Kasumi-1 (cell line): ENCODE results near the gene ATG7.

Experiments used
- DNase-seq, 2 experiments: peaks; one replicate each; lab custom pipeline; 2025; lab: John Stamatoyannopoulos, UW

ATG7 gene

DNA sequence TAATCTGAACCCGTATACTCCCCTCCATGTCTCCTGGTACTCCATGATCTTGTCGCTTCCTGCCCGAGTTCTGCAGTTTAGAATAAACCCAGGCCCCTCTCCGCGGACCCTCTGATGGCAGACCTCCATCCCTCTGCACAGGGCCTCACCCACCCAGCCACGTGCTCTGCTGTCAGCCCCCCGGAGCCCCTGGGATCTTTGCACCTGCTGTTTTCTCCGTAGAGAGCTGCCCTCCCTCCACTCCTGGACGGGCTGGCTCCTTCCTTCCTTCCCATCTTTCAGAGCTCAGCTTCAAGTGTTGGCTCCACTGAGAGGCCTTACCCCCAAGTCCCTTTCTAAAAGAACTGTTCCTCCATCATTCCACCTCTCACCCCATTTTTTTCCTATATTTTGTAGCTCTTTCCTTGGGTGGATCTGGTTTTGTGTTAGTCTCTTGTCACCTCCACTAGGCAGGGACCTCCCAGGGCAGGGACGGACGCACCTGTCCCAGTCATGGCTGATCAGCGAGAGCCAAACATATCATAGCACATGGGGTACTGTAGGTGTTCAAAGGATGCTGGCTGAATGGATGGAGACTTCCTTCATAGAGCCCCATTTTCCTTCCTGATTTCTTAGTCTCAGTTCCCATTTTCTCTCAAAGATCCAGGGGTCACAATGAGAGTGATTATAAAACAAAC is 264.9 kb downstream of the ATG7 start:
- DNase-seq, result no peak

DNA sequence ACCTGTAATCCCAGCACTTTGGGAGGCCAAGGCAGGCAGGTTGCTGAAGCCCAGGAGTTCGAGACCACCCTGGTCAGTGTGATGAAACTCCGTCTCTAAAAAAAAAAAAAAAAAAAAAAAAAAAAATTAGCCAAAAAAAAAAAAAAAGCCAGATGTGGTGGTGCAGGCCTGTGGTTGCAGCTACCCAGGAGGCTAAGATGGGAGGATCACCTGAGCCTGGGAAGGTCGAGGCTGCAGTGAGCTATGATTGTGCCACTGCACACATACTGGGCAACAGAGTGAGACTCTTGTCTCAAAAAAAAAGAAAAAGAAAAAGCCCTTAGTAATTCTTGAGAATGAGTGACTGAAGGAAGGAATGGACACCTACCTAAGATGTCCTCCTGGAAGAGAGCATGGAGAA is 266.4 kb downstream of the ATG7 start:
- DNase-seq, result no peak

DNA sequence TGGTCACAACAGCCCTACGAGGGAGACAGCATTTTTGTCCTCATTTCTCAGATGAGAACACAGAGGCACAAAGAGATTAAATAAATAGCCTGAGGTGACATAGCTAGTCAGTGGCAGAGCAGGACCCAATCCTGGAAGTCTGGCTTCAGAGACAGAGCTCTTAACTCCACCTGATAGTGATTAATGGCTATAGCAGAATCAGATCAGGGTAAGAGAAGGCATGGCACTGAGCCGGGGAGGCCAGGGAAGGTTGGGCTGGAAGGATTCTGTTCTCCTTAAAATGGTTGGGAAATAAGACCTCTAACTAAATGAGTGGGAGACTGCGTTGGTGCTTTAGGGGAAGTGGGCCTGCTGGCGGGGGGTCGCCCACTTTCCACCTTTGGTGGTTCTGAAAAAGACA is 267.0 kb downstream of the ATG7 start:
- no peak for DNase-seq

DNA sequence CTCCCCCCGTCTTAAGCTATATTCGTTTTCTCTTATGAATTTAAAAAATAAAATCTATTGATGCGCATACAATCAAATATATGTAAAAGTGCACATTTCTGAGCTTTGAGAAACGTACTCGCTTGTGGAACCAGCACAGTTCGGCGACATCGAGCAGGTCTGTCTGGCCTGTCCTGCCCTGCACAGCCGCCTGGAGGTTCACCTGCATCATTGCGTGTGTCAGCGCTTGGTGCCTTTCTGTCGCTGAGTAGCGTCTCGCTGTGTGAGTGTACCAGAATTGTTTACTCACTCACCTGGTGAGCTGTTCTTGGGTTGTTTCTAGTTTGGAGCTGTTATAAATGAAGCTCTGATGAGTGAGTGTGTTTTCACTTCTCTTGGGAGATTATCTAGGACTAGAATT is 267.5 kb downstream of the ATG7 start:
- no peak for DNase-seq

DNA sequence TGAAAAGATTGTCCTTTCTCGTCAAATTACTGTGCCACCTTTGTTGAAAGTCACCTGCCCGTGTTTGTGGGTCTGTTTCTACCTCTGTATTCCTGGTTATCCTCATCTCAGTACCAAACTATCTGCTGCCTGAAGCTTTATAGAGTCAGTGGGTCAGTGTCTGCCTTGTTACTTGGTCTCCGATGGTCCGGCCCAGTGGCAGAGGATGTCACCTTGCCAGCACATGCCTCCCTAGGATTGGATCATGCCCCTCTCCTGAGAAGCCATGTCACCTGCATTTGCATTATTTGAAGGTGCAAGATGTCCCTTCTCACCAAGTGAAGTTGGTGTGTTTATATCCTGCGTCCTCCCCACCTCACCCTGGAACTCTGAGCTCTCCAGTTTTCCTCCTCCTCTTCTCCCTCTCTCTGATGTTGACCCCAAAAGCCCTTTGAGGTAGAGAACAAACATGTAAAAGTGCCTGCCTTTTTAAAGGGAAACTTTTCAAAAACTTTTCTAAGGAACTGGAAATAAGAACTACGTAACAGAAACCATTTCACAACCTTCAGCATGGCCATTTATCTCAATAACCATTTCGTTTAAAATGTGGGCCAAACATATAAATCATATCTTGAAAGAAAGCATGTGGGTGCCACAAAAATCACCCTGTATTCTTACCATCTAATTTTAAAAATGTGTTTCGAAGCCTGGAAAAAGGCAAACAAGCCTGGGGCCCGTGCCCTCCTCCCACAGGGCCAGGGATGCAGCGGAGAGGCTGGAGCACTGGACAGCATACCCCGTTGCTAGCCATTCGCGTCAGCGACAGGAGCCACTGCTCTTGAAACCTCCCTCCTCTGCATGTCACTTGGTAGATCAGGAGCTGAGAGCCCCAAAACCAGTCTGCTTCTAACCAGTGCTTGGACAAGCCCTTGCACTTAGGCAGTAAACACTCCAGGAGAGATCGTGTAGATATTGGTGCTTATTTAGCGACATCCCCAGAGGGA is 269.4 kb downstream of the ATG7 start:
- no peak for DNase-seq

DNA sequence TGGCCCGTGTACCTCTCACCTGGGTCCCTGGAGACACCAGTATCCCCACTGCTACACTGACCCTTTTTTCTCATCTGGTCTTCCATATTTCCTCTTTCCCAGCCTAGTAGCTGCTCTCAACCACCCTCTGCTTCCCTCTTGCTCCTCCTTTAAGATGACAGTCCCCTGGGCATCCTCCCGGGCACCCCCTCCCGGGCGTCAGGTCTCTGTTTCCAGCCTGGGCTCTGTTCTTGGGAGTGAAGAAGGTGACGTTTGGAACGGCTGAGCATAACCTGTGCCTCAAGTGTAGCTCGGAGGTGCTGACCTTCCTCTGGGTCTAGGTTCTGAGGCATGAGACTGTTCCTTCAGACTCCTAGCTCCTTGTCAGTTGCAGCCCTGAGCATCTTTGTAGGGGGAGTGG is 270.4 kb downstream of the ATG7 start:
- DNase-seq, result no peak

DNA sequence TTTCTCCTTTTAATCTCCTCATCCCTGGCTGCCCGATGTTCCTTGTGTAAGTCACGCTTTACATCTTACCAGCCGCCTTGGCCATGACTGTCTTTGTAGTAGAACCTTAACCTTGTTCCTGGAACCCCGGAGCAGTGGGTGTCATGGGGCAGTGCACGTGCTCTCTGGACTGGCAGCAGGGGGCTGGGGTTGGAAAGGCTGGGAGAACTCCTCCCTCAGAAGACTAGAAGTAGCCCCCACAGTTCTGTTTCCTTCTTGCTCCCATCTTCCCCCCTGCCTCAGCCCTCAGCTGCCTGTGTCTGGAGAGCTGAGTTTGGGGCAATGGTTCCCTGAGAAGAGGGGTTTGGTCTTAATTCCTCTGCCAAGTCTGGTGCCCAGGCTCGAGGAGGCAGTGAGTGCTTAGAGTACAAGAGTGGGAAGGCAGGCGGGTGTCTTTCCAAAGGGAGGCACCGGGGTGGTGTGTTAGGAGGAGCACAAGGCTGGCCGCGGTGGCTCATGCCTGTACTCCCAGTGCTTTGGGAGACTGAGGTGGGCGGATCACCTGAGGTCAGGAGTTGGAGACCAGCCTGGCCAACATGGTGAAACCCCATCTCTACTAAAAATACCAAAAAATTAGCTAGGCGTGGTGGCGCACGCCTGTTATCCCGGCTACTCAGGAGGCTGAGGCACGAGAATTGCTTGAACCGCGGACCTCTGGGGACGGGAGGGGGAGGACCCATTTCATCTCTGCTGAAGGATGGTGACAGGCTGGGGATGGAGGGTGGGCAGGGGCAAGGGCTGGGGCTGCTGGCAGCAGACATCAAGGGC is 271.1 kb downstream of the ATG7 start:
- DNase-seq, result no peak

DNA sequence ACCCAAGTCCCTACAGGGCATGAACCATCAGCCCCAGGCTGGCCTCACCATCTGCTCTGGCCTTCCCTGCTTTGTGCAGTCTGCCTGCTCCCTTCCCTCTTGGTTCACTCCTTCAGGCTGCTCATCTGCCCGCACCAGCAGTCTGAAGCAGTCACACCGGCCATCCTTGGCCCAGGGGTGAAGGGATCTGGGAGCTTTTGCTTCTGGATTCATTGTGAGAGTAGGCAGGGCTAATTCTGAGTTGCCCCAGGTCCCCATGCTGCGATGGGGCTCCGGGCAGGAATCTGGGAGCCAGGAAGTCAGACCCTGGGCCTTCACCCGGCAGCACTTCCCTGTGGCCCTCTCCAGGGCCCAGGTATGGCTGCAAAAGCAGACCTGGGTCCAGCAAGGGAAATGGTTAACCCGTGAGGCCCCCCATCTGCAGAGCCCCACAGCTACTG is 271.8 kb downstream of the ATG7 start:
- no peak for DNase-seq

DNA sequence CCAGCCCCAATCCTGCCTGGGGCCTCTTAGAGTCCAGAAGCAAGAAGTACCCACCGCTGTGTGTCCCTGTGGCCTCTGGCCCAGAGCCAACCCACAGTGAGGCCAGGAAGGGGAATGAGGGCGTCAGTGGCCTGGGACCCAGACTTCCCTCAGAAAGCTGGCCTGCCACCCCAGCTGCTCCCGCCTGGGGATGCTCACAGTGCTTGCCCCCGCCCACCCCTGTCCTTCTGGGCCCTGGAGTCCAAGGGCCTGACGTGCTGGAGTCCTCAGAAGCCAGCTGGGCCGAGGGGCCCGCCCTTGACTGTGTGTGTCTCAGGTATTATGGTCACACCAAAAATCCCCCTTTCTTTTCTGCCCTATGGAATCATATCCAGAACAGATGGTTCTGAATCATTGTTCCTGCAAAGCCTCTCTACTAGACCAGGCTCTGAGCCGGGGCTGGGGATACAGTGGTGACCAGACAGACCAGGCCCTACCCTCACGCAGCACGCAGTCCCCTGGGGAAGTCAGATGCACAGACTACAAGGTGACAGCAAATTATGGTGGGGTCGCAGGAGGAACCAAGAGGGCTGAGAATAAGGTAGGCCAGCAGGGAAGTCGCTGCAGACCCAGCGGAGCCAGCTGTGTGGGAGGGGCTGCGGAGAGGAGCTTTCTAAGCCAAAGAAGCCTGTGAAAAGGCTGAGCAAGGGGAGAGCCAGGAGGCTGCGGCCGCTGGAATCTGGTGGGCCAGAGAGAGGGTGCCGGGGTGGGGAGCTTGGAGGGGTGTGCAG is 272.4 kb downstream of the ATG7 start:
- no peak for DNase-seq

DNA sequence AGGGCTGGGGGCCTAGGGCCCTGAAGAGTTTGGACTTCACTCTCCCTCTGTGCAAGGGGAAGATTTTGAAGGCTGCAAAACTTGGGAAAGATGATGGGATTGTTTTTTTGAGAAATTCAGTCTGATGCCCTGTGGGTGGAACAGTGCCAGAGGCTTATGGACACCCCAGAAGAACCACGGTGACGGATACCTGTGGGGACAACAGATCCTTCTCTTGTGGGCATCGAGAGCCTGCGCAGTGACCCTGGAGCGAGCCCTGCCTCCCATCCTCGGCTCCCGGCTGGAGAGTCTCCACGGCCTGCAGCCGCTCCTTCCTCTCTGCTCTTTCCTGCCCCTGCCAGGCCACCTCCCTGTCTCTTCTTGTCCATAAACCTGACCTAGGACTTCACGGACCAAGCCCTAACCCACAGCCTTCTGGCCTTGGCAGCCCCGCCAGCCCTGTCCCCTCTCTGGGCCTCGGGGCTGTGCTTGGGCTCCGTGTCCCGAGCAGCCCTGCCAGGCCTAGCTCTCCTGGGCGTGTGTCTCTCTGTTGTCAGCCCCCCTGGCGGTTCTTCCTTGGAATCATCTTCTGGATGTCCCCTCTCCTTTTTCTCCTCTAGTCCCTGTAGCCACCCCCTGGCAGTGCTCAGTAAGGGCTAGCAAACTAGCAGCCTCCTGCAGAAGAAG is 273.1 kb downstream of the ATG7 start:
- no peak for DNase-seq

DNA sequence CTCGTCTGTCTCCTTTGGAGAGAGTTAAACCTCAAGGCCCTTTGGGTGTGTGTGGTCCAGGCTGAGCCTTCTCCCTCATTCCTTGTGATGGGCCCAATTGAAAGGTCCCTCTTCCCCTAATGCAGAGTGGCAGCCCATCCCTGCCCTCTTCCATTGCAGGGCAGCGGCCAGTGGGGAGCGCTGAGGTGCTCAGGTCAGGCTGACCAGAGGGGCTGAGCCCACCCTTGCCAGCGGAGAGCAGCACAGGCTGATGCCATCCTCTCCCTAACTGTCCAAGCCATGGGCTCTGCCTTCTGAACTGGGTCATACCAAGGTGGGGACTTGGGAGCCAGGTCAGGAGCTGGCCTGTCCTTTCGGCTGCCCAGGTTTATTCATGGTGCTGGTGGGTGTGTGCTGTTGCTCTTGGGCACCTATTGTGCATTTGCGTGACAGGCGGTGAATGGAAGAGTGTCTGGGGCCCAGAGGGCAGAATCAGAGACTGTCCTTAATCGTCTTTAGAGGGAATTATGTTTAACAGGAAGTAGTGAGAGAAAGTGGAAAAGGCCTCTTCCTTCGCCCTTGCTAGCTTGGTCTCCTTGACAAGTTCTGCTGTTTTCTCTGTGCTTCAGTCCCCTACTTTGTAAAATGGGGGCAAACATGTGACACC is 274.6 kb downstream of the ATG7 start:
- no peak for DNase-seq

DNA sequence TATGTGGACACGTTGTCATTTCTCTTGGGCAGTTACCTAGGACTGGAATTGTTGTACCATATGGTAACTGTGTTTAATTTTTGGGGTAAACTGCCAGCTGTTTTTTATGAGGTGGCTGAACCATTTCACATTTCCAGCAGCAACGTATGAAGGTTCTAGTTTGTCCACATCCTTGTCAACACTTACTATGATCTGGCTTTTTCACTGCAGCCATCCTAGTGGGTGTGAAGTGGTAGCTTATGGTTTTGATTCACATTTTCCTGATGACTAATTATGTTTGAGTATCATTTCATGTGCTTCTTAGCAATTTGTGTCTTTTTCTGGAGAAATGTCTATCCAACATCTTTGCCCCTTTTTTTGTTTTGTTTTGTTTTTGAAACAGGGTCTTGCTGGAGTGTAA is 275.3 kb downstream of the ATG7 start:
- no peak for DNase-seq

DNA sequence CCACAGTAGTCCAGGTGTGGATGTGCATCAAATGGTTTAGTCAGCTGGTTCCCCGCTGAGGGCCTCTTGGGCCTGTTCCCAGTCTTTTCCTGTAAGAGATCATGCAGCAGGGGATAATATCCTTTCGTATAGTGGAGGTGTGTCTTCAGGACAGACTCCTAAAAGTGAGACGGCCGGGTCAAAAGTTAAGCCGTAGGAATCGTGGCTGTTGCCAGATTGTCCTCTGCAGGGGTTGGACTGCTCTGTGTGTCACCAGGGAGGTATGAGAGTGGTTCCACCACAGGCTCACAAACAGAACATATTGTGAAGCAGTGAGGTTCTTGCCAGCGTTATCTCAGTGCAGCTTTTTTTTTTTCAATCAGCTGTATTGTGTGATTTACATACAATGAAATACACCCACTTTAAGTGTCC is 276.5 kb downstream of the ATG7 start:
- DNase-seq, result no peak

DNA sequence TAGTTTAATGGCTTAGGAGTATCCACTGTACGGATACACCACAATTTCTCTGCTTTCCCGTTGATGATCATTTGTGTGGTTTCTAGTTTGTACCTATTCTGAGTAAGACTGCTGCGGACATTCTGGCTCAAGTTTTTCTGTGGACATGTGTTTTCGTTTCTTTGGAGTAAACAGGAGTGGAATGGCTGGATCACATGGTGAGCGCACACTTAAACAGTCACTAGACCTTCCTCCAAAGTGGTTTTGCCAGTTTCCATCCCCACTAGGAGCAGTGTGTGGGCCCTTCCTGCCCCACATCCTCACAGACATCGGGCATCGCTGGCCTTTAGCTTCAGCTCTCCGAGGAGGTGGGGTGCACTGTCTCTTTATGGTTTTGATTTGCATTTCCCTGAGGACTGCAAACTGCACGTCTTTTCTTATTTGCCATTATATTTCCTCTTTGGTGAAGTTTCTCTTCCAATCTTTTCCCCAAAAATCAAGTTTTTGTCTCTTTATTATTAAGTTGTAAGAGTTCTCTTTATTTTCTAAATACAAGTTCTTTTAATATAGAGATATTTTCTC is 277.5 kb downstream of the ATG7 start:
- no peak for DNase-seq

DNA sequence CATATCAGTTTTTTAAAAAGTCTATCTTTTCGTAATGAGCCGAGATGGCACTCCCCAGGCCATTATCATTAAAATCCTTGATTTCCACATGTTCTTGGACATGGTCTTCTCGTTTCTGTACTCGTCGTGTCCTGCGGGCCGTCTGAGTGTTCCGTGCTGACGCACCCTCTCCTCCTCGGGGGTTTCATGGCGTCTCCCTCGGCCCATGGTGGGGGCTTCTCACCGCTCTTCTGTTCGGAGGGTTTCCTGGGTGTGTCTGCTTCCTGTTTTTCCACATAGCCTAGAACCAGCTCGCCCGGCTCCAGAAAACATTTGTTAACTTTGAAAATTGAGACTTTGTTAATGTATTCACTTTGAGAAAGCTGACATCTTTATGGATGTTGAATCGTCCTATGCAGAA is 278.8 kb downstream of the ATG7 start:
- no peak for DNase-seq

DNA sequence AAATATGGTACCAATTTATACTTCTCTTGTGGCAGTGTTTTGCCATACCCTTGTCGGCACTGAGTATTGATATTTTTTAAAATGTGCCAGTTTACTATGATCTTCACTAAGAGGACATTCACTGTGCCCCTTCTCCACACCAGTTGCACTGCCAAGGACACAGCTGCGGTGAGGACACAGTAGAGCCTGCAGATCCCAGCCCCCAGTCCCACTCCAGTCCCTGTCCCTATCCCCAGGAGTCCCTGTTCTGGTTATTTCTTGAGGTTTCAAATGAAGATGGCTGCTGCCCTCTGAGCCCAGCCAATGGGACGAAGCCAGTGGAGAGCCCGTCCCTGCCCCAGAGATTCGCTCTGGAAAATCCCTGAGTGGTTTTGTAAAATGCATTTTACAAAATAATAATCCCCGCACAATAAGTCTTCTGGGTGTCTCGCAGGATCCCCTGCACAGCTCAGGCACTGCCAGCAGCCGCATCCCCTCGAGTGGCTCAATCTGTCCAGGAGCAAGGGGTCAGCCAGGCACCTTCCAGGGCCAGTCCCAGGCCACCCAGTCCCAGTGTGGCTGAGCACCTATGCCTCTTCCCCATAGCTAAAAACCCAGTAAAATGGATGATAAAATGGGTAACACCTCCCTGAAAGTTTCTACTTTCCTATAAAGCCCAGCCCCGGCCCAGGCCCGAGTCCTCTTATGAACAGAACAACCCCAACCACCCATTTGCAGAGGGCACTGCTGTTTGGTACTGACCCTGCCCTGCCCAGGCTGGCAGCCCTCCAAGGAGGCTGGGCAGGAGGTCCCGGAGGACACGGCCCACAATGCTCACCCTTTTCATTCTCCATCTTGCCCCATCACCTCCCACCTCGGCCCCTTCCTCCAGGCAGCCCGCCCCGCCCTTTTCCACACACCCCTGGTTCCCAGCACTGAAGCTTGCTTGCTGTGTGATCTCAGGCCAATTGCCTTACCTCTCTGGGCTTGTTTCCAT is 280.4 kb downstream of the ATG7 start:
- DNase-seq, result no peak

DNA sequence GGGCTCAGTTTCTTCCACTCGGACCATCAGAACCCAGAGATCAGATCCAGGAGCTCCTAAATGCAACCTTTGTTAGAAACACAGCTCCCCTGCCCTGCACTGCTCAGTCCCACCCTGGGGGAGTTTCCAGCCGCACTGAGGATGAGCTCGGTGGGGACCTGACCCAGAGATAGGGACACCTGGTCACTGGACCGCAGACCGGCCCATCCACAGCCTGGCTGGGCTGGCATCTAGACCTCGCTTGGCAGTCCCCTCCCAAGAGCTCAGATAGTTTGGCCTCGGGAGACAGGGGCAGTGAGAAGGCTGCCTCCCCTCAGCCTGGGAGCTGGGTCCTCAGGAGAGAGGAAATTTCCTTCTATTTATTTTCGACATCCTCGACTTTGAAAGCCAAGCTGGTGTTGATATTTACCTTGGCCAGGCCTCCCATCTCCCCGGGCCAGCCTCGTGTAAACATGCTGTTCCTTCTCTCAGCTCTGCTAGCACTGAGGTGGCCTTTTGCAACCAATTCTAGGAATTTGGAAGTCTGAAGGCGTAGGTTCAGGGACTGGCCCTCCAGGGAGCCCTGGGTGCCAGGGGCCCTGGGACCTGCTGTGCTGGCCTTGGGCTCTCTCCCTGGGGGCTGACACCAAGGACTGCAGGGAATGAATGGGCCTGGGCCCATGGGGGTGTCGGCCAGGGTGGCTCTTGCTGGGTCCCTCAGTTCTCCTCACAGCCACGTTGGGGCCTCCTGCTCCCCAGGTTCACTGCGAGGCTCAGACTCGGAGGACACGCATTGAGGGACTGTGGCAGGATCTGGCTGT is 281.4 kb downstream of the ATG7 start:
- DNase-seq, result no peak

DNA sequence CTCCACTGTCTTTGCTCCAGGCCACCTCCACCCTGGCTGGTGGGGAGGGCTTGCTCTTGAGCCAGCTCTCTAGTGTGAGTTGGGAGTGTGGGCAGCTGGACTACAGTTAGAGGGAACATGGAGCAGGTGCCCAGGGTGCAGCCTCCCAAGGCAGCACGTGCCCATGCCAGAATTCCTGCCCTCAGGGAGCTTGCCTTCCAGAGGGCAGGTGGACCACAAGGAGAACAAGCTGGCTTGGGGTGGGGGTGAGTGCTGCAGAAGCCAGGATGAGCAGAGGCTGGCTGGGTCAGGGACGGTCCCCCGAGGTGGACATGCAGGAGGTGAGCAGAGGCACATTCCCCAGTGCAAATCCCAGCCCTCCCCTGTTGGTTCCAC is 282.0 kb downstream of the ATG7 start:
- DNase-seq, result no peak
